PC-9 (cell line): ENCODE data around the gene ZNF625. TPM values are rescaled to one million over a fixed set of nuclear protein-coding genes. Genes with fewer than 3 reads are reported as not detected.

Experiments used
- BruUV-seq: library from RNA; stranded (reverse); fragments of 400-500 nt; replicated peaks from 2 replicates; lab custom pipeline; 2021; lab: Mats Ljungman, UMichigan
- CTCF ChIA-PET: fragments of 300-600 bp; sonication (Branson Sonifier 250); formaldehyde crosslinking; loops from one replicate; lab custom pipeline; 2022; ENCODE audit warnings: antibody characterized with exemption; lab: Charles Lee
- POLR2A ChIA-PET: fragments of 300-600 bp; sonication (Branson Sonifier 250); formaldehyde crosslinking; loops from one replicate; lab custom pipeline; 2022; ENCODE audit warnings: antibody characterized with exemption; ENCODE audit not compliant: unreplicated experiment; lab: Charles Lee
- DNase-seq, 2 experiments: peaks; one replicate each; pipeline versions ENCODE4 v3.0.0 to v3.0.0-alpha.2; 2015 to 2022; ENCODE audit warnings: mixed read lengths in 1 of 2
- H2AFZ ChIP-seq: fragments of 200-600 bp; sonication (generic); 2 replicates; pipeline ENCODE4 v1.8.1; 2017; ENCODE audit warnings: antibody characterized with exemption
- H3F3A ChIP-seq: fragments of 200-600 bp; sonication (generic); 2 replicates; pipeline ENCODE4 v1.8.1; 2017; ENCODE audit warnings: antibody characterized with exemption, mild to moderate bottlenecking, low read depth; ENCODE audit not compliant: insufficient read depth
- H3K27ac ChIP-seq: fragments of 200-600 bp; sonication (generic); 2 replicates; pipeline ENCODE4 v1.6.1; 2016; ENCODE audit warnings: mixed run types
- H3K27me3 ChIP-seq: fragments of 200-600 bp; sonication (generic); 2 replicates; pipeline ENCODE4 v1.6.1; 2016; ENCODE audit warnings: low read depth, mixed run types; ENCODE audit not compliant: insufficient read depth
- H3K36me3 ChIP-seq: fragments of 200-600 bp; sonication (generic); 2 replicates; pipeline ENCODE4 v1.6.1; 2016; ENCODE audit warnings: low read depth, mixed run types
- H3K4me1 ChIP-seq: fragments of 200-600 bp; sonication (generic); replicated peaks from 2 replicates; pipeline ENCODE4 v1.6.1; 2016; ENCODE audit warnings: mixed run types; ENCODE audit not compliant: insufficient read depth
- H3K4me2 ChIP-seq: fragments of 200-600 bp; sonication (generic); 2 replicates; pipeline ENCODE4 v1.6.1; 2017; ENCODE audit warnings: mixed run types
- H3K4me3 ChIP-seq: fragments of 200-600 bp; sonication (generic); 2 replicates; pipeline ENCODE4 v1.6.1; 2016; ENCODE audit warnings: mixed run types
- H3K79me2 ChIP-seq: fragments of 200-600 bp; sonication (generic); 2 replicates; pipeline ENCODE4 v1.6.1; 2017; ENCODE audit warnings: low read depth, mixed run types
- H3K9me2 ChIP-seq: fragments of 200-600 bp; sonication (generic); 2 replicates; pipeline ENCODE4 v1.8.1; 2017; ENCODE audit warnings: mild to moderate bottlenecking; ENCODE audit not compliant: insufficient read depth
- H3K9me3 ChIP-seq: fragments of 200-600 bp; sonication (generic); 2 replicates; pipeline ENCODE4 v1.8.1; 2016; ENCODE audit warnings: low read depth; ENCODE audit not compliant: insufficient read depth
- H4K20me1 ChIP-seq: fragments of 200-600 bp; sonication (generic); 2 replicates; pipeline ENCODE4 v1.8.1; 2017; ENCODE audit not compliant: insufficient read depth
- EZH2 ChIP-seq: fragments of 200-600 bp; sonication (generic); IDR thresholded peaks from 2 replicates; pipeline ENCODE4 v1.8.0; 2017; ENCODE audit warnings: antibody characterized with exemption, low read depth
- intact Hi-C: fragments of 100-400 bp; cut with micrococcal nuclease; formaldehyde crosslinking; loops from one replicate; pipeline ENCODE4 v1.10.0; 2022; ENCODE audit not compliant: unreplicated experiment
- total RNA-seq: library from RNA; stranded (reverse); gene quantifications from 2 replicates; pipeline ENCODE4 v1.2.3, GENCODE V29; 2021
- TF ChIP-seq, protein P1 (sequence below): fragments of 200-600 bp; sonication (generic); conservative IDR thresholded peaks from 2 replicates; pipeline ENCODE4 v1.6.1; 2017; ENCODE audit warnings: mixed run types, antibody characterized with exemption, mild to moderate bottlenecking, moderate library complexity

ZNF625 gene
- total RNA-seq, 1 experiment from 2014 or later: 6.4 TPM

DNA sequence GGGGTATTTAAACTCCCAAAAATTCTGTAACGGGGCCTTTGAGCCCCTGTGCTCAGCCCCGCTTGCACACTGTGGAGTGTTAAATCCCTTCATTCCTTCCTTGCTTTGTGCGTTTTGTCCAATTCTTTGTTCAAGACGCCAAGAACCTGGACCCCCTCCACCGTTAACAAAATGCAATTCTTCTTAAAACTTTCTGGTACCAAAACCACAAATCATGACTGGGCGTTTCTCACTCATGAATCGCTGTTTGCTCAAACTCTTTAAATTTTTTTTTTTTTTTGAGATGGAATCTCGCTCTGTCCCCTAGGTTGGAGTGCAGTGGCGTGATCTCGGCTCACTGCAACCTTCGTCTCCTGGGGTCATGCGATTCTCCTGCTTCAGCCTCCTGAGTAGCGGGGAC, 17.3 kb downstream of the ZNF625 start:
- no peaks in the 10 kb centered on the region for H4K20me1 ChIP-seq
- H2AFZ ChIP-seq: peak overlapping the region; percentile 91
- no peak overlapping the region for H3K27ac ChIP-seq
- peaks cover 8% of the 10 kb centered on the region; the same call in 1 of the 2 replicates for H3K4me1 ChIP-seq
- H3K79me2 ChIP-seq: peaks cover 13% of the 10 kb centered on the region
- ChIA-PET POLR2A (no interaction called here), CTCF (interaction anchor here (1.4 kb wide), 1 partner anchor 48 kb away, joined by 3 read pairs; no protein-coding TSS in a partner anchor)
- no peaks in the 10 kb centered on the region for H3K27me3 ChIP-seq
- H3K4me3 ChIP-seq: peak overlapping the region; percentile 76
- peaks cover 12% of the 10 kb centered on the region for H3F3A ChIP-seq
- peak overlapping the region; percentile 81 for H3K4me2 ChIP-seq
- TSS peak; percentile 42 for BruUV-seq
- intact Hi-C loops: no loop called here
- TF ChIP-seq, protein P1, sequence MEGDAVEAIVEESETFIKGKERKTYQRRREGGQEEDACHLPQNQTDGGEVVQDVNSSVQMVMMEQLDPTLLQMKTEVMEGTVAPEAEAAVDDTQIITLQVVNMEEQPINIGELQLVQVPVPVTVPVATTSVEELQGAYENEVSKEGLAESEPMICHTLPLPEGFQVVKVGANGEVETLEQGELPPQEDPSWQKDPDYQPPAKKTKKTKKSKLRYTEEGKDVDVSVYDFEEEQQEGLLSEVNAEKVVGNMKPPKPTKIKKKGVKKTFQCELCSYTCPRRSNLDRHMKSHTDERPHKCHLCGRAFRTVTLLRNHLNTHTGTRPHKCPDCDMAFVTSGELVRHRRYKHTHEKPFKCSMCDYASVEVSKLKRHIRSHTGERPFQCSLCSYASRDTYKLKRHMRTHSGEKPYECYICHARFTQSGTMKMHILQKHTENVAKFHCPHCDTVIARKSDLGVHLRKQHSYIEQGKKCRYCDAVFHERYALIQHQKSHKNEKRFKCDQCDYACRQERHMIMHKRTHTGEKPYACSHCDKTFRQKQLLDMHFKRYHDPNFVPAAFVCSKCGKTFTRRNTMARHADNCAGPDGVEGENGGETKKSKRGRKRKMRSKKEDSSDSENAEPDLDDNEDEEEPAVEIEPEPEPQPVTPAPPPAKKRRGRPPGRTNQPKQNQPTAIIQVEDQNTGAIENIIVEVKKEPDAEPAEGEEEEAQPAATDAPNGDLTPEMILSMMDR: no peak
- TF ChIP-seq EZH2: no peak
- no peak for DNase-seq
- peaks cover 36% of the 10 kb centered on the region for H3K36me3 ChIP-seq
- no peaks in the 10 kb centered on the region for H3K9me2 ChIP-seq
- peaks cover 52% of the 10 kb centered on the region for H3K9me3 ChIP-seq

DNA sequence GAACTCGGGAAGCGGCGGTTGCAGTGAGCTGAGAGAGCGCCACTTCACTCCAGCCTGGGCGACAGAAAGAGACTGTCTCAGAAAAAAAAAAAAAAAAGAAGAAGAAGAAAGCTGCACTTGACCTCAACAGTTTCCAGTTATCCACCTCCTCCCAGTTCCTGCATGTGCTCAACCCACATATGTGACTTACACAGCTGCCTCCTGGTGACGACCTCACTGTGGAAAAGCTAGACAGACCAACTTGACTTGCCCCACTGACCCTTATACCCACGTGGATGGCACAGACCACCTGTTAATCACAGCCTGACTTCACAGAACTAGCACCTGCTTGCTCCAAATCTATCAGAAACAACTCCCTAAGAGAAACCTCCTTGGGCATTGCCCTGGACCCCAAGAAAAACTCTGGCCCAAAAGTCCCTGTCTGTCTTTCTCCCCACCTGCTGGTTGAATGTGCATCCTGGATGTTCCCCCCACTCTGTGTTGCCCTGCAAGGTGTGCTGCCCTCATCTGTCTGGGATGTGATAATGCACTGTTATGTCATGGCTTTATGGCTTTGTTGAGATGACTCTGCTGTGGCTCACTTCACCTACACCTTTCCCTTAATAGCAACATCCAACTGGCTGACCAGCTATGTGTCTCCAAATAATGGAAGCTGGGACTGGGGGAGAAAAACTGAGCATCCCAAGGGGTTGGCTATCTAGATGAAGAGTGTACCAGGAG, 19.2 kb downstream of the ZNF625 start:
- Histone ChIP-seq H3K27me3 (no peaks in the 10 kb centered on the region), H3K4me3 (no peak overlapping the region), H3K9me2 (no peaks in the 10 kb centered on the region), H3K4me2 (no peak overlapping the region), H3F3A (peaks cover 12% of the 10 kb centered on the region), H4K20me1 (no peaks in the 10 kb centered on the region), H3K4me1 (peaks cover 8% of the 10 kb centered on the region; the same call in 1 of the 2 replicates), H3K79me2 (peaks cover 13% of the 10 kb centered on the region), H3K36me3 (peaks cover 55% of the 10 kb centered on the region), H2AFZ (no peak overlapping the region), H3K9me3 (peaks cover 65% of the 10 kb centered on the region), H3K27ac (no peak overlapping the region)
- ChIA-PET CTCF (interaction anchor here (0.6 kb wide), 1 partner anchor 234 kb away, joined by 3 read pairs; no protein-coding TSS in a partner anchor), POLR2A (no interaction called here)
- no TSS peak for BruUV-seq
- TF ChIP-seq, protein P1: no peak
- no peak for TF ChIP-seq EZH2
- intact Hi-C loops: no loop called here
- DNase-seq: no peak

DNA sequence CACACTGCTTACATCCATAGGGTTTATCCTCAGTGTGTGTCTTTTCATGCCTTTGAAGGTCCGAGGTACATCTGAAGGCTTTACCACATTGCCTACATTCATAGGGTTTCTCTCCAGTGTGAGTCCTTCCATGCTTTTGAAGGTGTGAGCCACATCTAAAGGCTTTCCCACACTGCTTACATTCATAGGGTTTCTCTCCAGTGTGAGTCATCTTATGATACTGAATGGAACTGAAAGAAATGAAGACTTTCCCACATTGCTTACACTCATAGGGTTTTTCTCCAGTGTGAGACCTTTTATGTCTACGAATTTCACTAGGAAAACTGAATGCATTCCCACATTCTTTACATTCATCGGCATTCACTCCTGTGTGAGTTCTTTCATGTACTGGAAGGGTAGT, 23.5 kb downstream of the ZNF625 start:
- Histone ChIP-seq H4K20me1 (no peaks in the 10 kb centered on the region), H3K9me3 (peaks cover 64% of the 10 kb centered on the region), H3K4me1 (no peaks in the 10 kb centered on the region), H3K79me2 (no peaks in the 10 kb centered on the region), H3K27ac (no peak overlapping the region), H3F3A (no peaks in the 10 kb centered on the region), H3K4me3 (0 out of 2 replicates have a peak overlapping the region, but pooled peaks have one; percentile 8), H3K27me3 (no peaks in the 10 kb centered on the region), H3K4me2 (no peak overlapping the region), H3K36me3 (peaks cover 55% of the 10 kb centered on the region), H3K9me2 (no peaks in the 10 kb centered on the region), H2AFZ (no peak overlapping the region)
- no TSS peak for BruUV-seq
- intact Hi-C loops: no loop called here
- POLR2A ChIA-PET: no interaction called here
- CTCF ChIA-PET: no interaction called here
- no peak for TF ChIP-seq EZH2
- TF ChIP-seq, protein P1: no peak
- no peak for DNase-seq
